Measurements from ENCODE around the gene NFKBIE.

GRCh38 chr6:44276667-44277640, 11.6 kb upstream of the NFKBIE start:
- TF ChIP-seq POLR2A (IDR thresholded peaks at IDR 0.05) (no peak), POLR2AphosphoS5 (IDR thresholded peaks at IDR 0.05) (no peak)
